Hepatocyte (in vitro differentiated cells): ENCODE results near the gene TCFL5.

ENCODE experiments used
- EZH2 ChIP-seq: fragments of 200-600 bp; sonication (generic); IDR thresholded peaks from 2 replicates; pipeline ENCODE4 v1.6.1; 2016; ENCODE audit warnings: antibody characterized with exemption, mild to moderate bottlenecking, borderline replicate concordance
- EZH2phosphoT487 ChIP-seq: fragments of 200-600 bp; sonication (generic); IDR thresholded peaks from one replicate; pipeline ENCODE4 v1.6.1; 2018; ENCODE audit warnings: antibody characterized with exemption, mild to moderate bottlenecking, low read depth, moderate library complexity; ENCODE audit not compliant: unreplicated experiment, severe bottlenecking
- TF ChIP-seq, protein P1 (sequence below): fragments of 200-600 bp; sonication (generic); IDR thresholded peaks from 2 replicates; pipeline ENCODE4 v1.5.1; 2016; ENCODE audit warnings: antibody characterized with exemption, mild to moderate bottlenecking; ENCODE audit not compliant: poor library complexity

DNA sequence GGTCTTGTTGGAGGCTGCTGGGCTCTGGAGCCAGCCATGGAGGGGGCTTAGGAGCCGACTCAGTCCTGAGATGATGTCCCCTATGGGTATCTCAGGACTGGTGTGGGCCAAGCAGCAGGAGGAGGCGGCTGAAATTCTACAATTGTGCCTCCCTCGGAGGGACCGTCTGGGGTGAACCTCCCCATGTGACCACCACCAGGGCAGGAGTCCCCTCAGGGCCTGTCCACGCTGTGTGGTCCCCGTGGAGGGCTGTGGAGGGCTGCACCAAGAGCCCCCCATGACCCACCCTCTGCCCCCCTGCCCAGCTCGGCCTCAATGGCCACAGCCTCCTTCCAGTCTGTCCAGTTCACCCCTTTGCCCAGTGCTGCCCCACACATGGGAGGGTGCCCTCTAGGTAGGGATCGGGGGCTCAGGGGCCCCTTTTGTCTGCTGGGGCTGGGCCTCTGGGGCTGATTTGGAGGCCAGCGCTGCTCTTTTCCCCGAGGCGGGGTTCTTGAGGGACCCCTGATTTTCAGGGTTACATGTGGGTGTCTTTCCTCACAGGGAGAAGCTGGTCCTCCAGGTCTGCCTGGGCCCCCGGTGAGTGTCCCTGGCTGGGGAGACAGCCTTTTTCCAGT lies 43.5 kb downstream of the TCFL5 start:
- TF ChIP-seq EZH2 (no peak), EZH2phosphoT487 (no peak)
- TF ChIP-seq, protein P1, sequence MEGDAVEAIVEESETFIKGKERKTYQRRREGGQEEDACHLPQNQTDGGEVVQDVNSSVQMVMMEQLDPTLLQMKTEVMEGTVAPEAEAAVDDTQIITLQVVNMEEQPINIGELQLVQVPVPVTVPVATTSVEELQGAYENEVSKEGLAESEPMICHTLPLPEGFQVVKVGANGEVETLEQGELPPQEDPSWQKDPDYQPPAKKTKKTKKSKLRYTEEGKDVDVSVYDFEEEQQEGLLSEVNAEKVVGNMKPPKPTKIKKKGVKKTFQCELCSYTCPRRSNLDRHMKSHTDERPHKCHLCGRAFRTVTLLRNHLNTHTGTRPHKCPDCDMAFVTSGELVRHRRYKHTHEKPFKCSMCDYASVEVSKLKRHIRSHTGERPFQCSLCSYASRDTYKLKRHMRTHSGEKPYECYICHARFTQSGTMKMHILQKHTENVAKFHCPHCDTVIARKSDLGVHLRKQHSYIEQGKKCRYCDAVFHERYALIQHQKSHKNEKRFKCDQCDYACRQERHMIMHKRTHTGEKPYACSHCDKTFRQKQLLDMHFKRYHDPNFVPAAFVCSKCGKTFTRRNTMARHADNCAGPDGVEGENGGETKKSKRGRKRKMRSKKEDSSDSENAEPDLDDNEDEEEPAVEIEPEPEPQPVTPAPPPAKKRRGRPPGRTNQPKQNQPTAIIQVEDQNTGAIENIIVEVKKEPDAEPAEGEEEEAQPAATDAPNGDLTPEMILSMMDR, result no peak
